NOMO-1 treated with dmso at 0.1 percent for 144 hours (cell line): Measurements from ENCODE around the gene ATRN.

Source experiments
- DNase-seq: peaks from one replicate; lab custom pipeline; 2025; ENCODE audit not compliant: unreplicated experiment; lab: John Stamatoyannopoulos, UW

The ATRN gene

GRCh38 chr20:3692706-3693294 is 222.0 kb downstream of the ATRN start:
- DNase-seq = no peak

GRCh38 chr20:3693376-3693775 is 222.6 kb downstream of the ATRN start:
- no peak for DNase-seq

GRCh38 chr20:3694864-3695263 is 224.0 kb downstream of the ATRN start:
- DNase-seq = no peak

GRCh38 chr20:3696200-3696599 is 225.4 kb downstream of the ATRN start:
- DNase-seq = no peak

- DNase-seq = no peak
Measured at GRCh38 chr20:3696745-3697587, 226.1 kb downstream of the ATRN start.

- DNase-seq = no peak
Measured at GRCh38 chr20:3697588-3698305, 226.9 kb downstream of the ATRN start.

GRCh38 chr20:3698591-3699001 is 227.8 kb downstream of the ATRN start:
- no peak for DNase-seq

GRCh38 chr20:3699037-3699436 is 228.2 kb downstream of the ATRN start:
- no peak for DNase-seq
